Measurements from ENCODE around the gene C11orf16. TPM values are rescaled to one million over a fixed set of nuclear protein-coding genes. Genes with fewer than 3 reads are reported as not detected.

The C11orf16 gene
- total and polyA plus RNA-seq, 9 of the 15 experiments (the other 6 are each of a cell fraction or from before 2014, with no cell fraction given), result not detected

DNA sequence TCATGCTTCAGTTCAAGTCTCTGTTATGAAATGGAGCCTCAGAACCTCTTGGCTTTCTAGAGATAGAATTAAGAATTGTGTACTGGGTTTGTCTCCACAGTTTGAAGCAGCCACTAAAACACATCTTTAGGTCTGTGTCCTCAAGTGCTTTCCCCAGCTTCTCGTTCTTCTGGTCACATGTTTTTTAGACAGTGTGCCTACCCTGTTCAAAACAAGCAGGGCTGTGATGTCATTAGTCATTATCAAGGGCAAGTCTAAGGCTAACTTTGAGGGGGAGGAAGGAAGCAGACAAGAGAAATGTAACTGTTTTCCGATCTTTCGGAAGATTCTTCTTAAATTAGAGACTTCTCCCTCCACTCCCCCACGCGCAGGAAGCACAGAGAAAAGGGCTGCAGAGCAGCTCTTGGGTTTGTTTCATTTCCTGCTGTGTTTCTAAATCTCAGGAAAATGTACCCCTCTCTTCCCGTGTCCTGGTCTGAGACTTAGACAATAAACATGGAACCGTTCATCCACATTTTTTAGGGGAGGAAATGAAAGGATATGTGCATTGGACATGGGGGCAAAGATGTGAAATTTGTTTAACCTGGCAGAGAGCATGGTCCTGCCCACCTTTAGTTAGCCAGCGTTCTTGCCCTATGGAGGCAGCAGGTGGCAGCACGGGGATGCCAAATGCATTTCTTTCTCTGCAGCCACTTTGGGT is 18.6 kb downstream of the C11orf16 start (continued):
- TF ChIP-seq ZNF449 (CRISPR knock-in tag; IDR thresholded peaks at IDR 0.05), result no peak
- no peak for TF ChIP-seq BRF1 (IDR thresholded peaks at IDR 0.05; ENCODE audit: borderline replicate concordance, extremely low read depth, insufficient read length)
- TF ChIP-seq ZEB2 (IDR thresholded peaks at IDR 0.05), result no peak
- no peak for TF ChIP-seq SP1 (CRISPR knock-in tag; IDR thresholded peaks at IDR 0.05)
- no peak for TF ChIP-seq FIP1L1 (IDR thresholded peaks at IDR 0.05; ENCODE audit: low read depth, low read length, poor library complexity, severe bottlenecking)
- TF ChIP-seq NFRKB (IDR thresholded peaks at IDR 0.05; ENCODE audit: low read depth), result no peak
- no peak for TF ChIP-seq STAG1 (CRISPR knock-in tag; IDR thresholded peaks at IDR 0.05; ENCODE audit: borderline replicate concordance)
- peak; percentile 28; the same call in 1 of the 2 replicates for TF ChIP-seq CBFA2T2 (conservative IDR thresholded peaks at IDR 0.05)
- no peak for TF ChIP-seq ZNF12 (CRISPR knock-in tag; IDR thresholded peaks at IDR 0.05)
- TF ChIP-seq TBL1XR1 (IDR thresholded peaks at IDR 0.05; ENCODE audit: low read length in 2 of 2), result no peak
- TF ChIP-seq DNMT1 (IDR thresholded peaks at IDR 0.05), result no peak
- TF ChIP-seq HOXB6 (CRISPR knock-in tag; IDR thresholded peaks at IDR 0.05; ENCODE audit: borderline replicate concordance), result no peak
- TF ChIP-seq, protein P1, sequence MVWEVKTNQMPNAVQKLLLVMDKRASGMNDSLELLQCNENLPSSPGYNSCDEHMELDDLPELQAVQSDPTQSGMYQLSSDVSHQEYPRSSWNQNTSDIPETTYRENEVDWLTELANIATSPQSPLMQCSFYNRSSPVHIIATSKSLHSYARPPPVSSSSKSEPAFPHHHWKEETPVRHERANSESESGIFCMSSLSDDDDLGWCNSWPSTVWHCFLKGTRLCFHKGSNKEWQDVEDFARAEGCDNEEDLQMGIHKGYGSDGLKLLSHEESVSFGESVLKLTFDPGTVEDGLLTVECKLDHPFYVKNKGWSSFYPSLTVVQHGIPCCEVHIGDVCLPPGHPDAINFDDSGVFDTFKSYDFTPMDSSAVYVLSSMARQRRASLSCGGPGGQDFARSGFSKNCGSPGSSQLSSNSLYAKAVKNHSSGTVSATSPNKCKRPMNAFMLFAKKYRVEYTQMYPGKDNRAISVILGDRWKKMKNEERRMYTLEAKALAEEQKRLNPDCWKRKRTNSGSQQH (CRISPR knock-in tag; IDR thresholded peaks at IDR 0.05), result no peak
- no peak for TF ChIP-seq NFATC3 (IDR thresholded peaks at IDR 0.05)
- no peak for TF ChIP-seq CBFB (CRISPR knock-in tag; IDR thresholded peaks at IDR 0.05)
- no peak for TF ChIP-seq ZNF436 (CRISPR knock-in tag; IDR thresholded peaks at IDR 0.05)
- no peak; the same call in 1 of the 2 replicates for TF ChIP-seq DEAF1 (CRISPR knock-in tag; IDR thresholded peaks at IDR 0.05)
- no peak for TF ChIP-seq ID3 (CRISPR knock-in tag; IDR thresholded peaks at IDR 0.05)
- no peak for TF ChIP-seq ID3 (tag; IDR thresholded peaks at IDR 0.05)
- TF ChIP-seq, protein P2, sequence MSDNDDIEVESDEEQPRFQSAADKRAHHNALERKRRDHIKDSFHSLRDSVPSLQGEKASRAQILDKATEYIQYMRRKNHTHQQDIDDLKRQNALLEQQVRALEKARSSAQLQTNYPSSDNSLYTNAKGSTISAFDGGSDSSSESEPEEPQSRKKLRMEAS (CRISPR knock-in tag; IDR thresholded peaks at IDR 0.05), result peak; percentile 30; the same call in 1 of the 2 replicates
- TF ChIP-seq ZNF778 (CRISPR knock-in tag; IDR thresholded peaks at IDR 0.05), result no peak
- peak; percentile 82 for TF ChIP-seq ETV1 (tag; conservative IDR thresholded peaks at IDR 0.05; ENCODE audit: low read depth)

All from K562 (cell line).